Activated CD4-positive, CD25-positive, alpha-beta regulatory T cell treated with anti-CD3 and anti-CD28 coated beads, Interleukin-2, amount 50 U/mL, for 16 hours (primary cell): ENCODE measurements around the gene LHCGR.

Experiments
- DNase-seq: peaks from one replicate; pipeline ENCODE4 v3.0.0-alpha.2; 2020; ENCODE audit warnings: low read depth, low spot score

Gene LHCGR

GRCh38 chr2:48755473-48755872, at the start of gene LHCGR:
Gene LHCGR (minus strand): TSS chr2:48755724. CDS start chr2:48755671, 53 bp downstream.
- no peak for DNase-seq

- DNase-seq = no peak
These were observed 44.1 kb upstream of the LHCGR start for GRCh38 chr2:48799601-48800000.

- DNase-seq = no peak
These were observed 39.5 kb upstream of the LHCGR start for GRCh38 chr2:48795065-48795464.

- DNase-seq = no peak
These were observed 38.1 kb upstream of the LHCGR start for GRCh38 chr2:48793671-48794070.

- no peak for DNase-seq
These were observed 36.5 kb upstream of the LHCGR start for GRCh38 chr2:48792030-48792429.

GRCh38 chr2:48790407-48791170, 35.1 kb upstream of the LHCGR start:
- no peak for DNase-seq

- no peak for DNase-seq
These were observed 32.1 kb upstream of the LHCGR start for GRCh38 chr2:48787580-48787979.

- DNase-seq = no peak
These were observed 25.8 kb upstream of the LHCGR start for GRCh38 chr2:48781366-48781765.

- DNase-seq = no peak
These were observed 23.6 kb upstream of the LHCGR start for GRCh38 chr2:48779019-48779716.

- no peak for DNase-seq
These were observed 18.7 kb upstream of the LHCGR start for GRCh38 chr2:48774251-48774650.

- no peak for DNase-seq
These were observed 15.9 kb upstream of the LHCGR start for GRCh38 chr2:48771241-48772014.

- DNase-seq = no peak
These were observed 14.7 kb upstream of the LHCGR start for GRCh38 chr2:48770181-48770580.

- no peak for DNase-seq
These were observed 13.1 kb upstream of the LHCGR start for GRCh38 chr2:48768669-48769068.

GRCh38 chr2:48767330-48767729, 11.8 kb upstream of the LHCGR start:
- no peak for DNase-seq

GRCh38 chr2:48760826-48761225, 5.3 kb upstream of the LHCGR start:
- DNase-seq = no peak

GRCh38 chr2:48759682-48760081, 4.2 kb upstream of the LHCGR start:
- no peak for DNase-seq

GRCh38 chr2:48756289-48756688, 765 bp upstream of the LHCGR start:
- no peak for DNase-seq

GRCh38 chr2:48754874-48755273, 650 bp downstream of the LHCGR start:
- no peak for DNase-seq

GRCh38 chr2:48753228-48753627, 2.3 kb downstream of the LHCGR start:
- DNase-seq = no peak

GRCh38 chr2:48750128-48750739, 5.3 kb downstream of the LHCGR start:
- no peak for DNase-seq

- DNase-seq = no peak
These were observed 6.0 kb downstream of the LHCGR start for GRCh38 chr2:48749291-48750127.
